GM19240 (cell line): Measurements from ENCODE around the gene CORO1A.
"Not testable (repeated sequence)": the region's sequence is repeated elsewhere in the genome, so short reads cannot be mapped to it uniquely, and the experiment has no call there.

Source experiments
- DNase-seq: peaks from one replicate; pipeline ENCODE4 v3.0.0; 2011; ENCODE audit warnings: low spot score; ENCODE audit not compliant: insufficient read length

The CORO1A gene

DNA sequence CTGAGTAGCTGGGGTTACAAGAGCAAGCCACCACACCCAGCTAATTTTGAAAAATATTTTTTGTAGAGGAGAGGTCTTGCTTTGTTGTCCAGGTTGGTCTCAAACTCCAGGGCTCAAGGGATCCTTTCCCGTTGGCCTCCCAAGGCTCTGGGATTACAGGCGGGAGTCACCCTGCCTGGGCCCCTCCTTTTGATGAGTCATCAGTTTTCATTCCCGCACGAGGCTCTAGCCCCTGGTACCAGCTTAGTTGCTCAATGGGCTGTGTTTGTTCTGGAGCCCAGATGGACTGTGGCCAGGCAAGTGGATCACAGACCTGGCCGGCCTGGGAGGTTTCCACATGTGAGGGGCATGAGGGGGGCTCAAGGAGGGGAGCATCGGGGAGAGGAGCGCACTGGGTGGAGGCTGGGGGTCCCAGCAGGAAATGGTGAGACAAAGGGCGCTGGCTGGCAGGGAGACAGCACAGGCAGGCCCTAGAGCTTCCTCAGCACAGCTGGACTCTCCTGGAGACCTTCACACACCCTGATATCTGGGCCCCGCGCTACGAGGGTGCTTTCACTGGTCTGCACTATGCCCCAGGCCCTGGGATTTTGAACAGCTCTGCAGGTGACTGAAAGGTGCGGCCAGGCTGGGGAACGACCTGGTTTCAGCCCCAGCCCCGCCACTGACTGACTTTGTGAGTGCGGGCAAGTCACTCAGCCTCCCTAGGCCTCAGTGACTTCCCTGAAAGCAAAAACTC is 16.4 kb downstream of the CORO1A start:
- DNase-seq, result not testable (repeated sequence)

DNA sequence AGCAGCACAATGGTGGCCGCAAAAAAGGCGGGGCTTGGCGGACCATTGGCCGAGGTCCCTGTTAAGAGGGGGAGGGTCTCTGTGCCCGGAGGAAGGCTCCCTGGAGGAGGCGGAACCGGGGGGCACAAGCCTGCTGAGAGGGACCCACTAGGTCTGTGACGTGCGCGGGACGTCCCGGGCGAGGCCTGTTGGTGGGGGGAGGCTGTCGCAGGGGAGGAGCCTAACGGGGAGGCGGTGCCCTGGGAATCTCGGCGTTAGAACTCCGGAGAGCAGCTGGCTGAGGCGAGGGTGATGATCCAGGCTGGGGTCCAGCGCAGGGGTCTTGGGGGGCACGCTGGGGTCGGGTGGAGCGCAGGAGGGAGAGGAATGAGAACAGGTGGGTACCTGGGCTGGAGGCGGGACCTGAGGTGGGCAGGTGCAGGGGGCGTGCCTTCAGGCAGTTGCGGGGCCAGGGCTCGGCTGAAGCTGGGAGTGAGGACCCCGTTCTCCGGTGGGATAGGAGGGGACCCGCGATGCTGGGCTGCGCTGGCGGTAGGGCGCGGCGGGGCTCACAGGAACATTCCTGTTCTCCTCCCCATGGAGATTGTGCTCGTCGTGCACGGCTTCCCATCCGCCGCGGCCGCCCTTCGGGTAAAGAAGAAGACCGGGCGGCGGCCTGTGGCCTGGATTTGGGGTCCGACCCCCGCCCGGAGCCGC is 22.3 kb downstream of the CORO1A start:
- DNase-seq, result not testable (repeated sequence)

DNA sequence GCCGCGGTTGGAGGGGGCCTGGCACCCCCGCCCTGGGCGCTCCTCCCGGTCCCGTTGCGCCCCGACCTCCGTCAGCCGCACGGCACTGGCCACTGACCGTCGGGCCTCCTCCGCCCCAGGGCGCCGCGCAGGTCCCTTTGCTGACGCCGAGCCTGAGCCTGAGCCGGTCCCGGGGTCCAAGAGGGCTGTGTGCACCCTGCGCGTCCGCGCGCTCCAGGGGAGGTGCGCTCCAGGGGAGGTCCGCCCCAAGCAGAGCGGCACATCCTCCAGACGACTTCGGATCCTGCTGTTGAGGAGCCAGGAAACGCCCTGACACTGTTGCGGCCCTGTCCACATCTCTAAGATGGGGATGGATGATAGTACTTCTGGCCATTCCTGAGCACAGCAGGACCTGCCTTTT is 22.9 kb downstream of the CORO1A start:
- not testable (repeated sequence) for DNase-seq

DNA sequence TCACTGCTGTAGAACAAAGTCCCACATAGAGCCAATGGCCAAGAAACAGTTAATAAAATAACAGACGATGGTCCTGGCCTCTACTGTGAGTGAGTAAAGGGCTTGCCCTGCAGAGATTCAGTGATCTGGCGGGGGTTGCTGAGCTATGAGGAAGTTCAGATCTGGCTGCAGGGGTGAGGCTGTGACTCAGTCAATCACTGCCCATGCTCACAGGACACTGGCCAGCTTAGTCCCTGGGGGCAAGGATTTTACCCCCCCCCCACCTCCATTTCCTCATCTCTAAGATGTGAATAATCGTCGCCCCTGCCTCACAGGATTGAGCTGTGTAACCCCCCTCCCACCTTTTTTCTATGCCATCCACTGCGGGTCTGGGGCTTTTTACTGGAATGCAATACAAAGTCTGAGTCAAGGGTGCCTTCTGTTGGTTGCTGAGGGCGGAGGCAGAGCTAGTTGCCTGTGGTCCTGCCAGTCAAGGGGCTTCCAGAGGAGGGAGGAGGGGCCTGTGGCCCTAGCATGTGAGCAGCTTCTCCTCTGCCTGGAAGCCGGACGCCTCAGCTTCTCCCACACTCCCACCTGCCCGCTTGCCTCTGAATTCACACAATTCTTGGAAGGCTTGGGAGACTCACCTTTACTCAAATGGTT is 23.8 kb downstream of the CORO1A start:
- DNase-seq, result not testable (repeated sequence)

DNA sequence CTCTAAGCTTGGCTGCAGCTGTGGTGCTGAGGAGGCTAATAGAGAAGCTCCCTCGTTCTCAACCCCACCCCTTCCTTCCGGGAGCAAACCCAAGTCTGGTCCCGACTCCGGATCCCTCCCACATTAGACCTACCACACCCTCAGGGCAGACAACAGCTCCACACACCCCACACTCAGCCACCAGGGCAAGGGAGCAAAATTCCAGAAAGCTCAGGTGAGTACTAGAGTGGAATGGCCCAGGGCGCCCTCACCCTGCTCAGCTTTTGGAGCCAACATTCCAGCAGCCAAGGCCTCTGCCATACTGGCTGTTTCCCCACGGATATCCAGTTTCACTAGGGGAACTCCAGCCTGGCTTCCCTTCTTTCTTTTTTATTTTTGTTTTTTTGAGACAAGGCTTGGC is 25.6 kb downstream of the CORO1A start:
- DNase-seq, result not testable (repeated sequence)

DNA sequence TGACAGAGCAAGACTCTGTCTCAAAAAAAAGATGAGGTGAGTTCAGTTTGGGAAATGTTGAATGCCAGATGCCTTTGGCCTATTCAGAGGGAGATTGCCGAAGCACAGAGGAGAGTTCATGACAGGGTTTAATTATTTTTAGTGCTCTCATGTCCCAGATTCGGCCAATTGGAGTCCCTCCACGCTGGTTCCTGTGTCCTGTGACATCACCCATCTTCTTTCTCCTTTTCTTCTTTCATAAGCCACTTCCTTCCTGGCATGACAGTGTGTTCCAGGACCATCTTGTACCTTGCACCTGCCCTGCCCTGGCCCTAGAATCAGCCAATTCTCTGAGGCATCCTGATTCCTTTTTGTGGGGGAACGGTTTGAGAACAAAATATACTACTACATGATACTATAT is 28.0 kb downstream of the CORO1A start:
- DNase-seq, result not testable (repeated sequence)

DNA sequence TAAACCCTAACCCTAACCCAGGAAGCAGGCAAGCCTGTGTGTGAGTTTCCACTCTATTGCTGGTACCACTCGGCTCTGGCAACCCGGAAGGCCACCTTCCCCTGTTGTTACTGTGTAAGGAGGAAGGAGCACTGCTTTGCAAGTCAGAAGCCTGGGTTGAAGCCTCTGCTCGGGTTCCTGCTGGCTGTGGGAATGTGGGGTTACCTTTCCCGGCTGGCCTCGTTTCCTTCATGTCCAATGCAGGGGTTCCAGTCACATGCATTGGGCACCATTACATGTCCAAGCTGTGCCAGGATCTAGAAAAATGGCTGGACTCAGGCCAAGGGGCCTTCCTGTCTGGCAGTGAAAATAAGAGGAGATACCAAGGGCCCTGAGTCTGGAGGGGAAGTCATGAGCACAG is 33.7 kb downstream of the CORO1A start:
- DNase-seq, result not testable (repeated sequence)
